ENCODE measurements around the gene PGRMC1. TPM values are rescaled to one million over a fixed set of nuclear protein-coding genes. Genes with fewer than 3 reads are reported as not detected.
"Not testable (repeated sequence)": the region's sequence is repeated elsewhere in the genome, so short reads cannot be mapped to it uniquely, and the experiment has no call there.

The PGRMC1 gene
- total RNA-seq, 1 donor from 2014 or later = 267 TPM

DNA sequence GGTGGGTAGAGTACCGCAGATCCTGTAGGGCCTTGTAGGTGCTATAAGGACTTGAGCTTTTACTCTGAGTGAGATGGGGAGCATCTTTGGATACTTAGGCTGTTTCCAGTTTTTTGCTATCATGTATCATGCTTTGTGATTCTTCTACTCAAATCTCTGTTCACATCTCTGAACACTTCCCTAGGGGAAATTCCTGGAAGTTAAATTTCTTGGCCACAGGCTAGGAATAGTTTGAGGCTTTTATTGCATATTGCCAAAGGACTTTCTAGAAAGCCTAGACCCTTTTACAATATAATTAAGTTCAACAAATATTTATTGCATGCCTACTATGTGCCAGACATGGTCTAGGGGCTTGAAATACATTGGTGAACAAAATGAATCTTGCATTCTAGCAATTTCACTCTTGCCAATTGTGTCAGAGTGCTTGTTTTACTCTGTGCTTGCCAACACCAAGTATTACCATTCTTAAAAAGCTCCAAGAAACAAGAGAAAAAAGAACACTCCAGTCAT is 4.1 kb upstream of the PGRMC1 start:
- ATAC-seq (no peak), DNase-seq (ENCODE audit: low spot score) (no peak)

GRCh38 chrX:119235051-119235511 is 1.0 kb upstream of the PGRMC1 start:
- DNase-seq (ENCODE audit: low spot score) (no peak), ATAC-seq (no peak)

DNA sequence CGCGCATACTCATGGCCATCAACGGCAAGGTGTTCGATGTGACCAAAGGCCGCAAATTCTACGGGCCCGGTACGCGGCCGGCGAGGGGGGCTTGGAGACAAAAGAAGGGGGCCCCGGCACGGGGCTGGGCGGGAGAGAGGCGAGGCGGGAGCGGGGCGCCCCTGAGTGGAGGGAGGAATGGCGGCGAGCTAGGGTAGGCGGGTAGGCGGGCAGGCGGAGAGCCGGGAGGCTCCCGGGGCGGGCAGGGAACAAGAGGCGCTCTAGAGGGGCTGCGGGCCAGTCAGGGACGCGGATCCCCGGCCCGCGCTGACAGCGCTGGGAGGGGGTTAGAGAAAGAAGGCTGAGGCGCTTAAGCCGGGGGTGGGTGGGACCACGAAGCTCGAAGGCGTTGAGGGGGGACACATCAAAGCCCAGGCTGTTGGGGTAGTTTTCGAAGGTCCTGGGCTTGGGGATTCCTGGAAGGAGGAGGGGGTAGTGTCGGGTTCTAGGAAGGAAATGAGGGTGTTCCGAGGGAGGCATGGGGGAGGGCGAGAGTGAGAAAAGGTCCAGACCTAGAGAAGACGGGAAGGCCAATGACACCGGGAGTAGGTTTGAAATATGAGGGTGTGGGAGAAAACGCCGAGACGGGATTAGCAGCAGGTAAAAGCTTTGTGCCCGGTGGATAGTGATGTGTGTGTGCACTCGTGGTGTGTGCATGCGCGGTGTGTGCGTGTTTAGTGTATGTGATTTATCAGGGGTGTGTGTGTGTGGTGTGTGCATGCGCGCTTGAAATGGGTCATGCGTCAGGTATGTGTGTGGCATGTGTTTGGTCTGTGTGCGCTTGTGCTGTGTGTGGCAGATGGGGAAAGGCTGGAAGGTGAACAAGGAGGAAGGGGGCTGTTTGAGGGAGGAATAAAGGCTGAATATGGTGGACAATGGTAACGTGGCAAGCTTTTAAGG is 807 bp downstream of the PGRMC1 start:
- DNase-seq (ENCODE audit: low spot score) (peak; percentile 49), ATAC-seq (peak; percentile 37)

DNA sequence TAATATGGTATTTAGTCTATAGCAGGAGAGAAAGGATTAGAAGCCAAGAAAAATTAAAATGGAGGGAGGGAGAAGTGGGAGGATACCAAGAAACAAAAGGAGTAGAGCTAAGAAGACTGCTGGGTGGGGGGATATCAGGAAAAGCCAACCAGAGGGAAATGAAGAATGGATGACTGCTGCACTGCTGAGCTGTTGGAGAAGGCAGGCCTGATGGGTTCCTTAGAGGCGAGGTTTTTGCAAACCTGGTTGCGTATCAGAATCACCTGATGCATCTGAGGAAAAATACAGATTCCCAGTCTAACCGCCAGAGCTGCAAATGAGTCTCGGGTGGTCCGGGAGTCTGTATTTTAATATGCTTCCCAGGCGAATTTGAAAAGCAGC is 1.5 kb downstream of the PGRMC1 start:
- no peak for ATAC-seq
- DNase-seq (ENCODE audit: low spot score) = no peak

DNA sequence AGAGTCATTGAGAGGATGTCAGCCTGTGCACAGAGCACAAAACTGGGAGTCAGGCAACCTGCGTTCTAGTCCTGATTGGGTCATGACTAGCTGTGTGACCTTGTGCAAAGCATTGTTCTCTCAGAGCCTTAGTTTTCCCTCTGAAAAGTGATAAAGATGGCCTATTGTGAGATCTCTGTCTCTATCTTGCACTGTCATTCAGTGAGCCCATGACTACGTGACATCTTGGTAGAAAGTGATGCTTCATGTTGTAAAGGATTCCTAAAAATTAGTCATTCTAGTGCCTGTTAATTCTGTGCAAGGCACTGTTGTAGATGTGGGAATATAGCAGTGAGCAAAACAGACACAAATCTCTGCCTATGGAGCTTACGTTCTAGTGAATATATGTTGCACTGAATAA is 2.5 kb downstream of the PGRMC1 start:
- DNase-seq (ENCODE audit: low spot score) (no peak), ATAC-seq (no peak)

DNA sequence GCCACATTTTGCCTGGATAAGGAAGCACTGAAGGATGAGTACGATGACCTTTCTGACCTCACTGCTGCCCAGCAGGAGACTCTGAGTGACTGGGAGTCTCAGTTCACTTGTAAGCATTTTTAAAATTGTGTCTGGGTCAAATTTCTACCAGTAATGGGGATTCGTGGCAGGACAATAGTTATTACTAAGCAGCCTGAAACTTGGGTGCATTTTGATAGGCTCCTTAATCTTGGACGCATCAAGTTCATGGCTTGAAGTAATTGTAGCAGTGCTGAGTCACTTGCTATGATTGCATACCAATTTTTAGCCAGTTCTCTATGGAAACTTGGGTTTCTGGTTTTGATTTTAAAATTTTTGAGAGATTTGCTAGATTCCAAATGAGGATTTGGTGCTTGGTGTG is 4.3 kb downstream of the PGRMC1 start:
- DNase-seq (ENCODE audit: low spot score) (no peak), ATAC-seq (no peak)

GRCh38 chrX:119247702-119248101 is 11.6 kb downstream of the PGRMC1 start:
- no peak for ATAC-seq
- DNase-seq (ENCODE audit: low spot score) = no peak

DNA sequence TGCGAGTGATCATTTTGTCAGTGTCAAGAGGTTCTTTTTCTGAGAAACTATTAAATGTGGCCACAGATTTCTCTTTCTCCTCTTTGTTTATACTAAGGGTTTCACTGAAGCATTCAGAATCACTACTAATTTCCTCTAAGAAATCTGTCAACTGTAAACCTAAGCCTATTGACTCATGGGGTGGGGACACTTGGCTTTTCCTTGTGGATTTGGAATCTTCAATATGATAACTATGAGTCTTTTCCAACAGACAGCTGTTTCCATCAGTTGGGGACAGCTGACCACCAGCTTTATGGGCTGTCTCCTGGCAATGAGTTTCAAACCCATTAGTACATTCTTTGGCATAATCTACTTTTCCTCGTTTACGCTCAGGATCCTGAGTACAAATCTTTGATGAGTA is 13.8 kb downstream of the PGRMC1 start:
- DNase-seq (ENCODE audit: low spot score) (no peak), ATAC-seq (no peak)

- DNase-seq (ENCODE audit: low spot score) (no peak), ATAC-seq (no peak)
These were observed 15.3 kb downstream of the PGRMC1 start for GRCh38 chrX:119251386-119251785.

GRCh38 chrX:119252716-119253115 is 16.6 kb downstream of the PGRMC1 start:
- no peak for ATAC-seq

DNA sequence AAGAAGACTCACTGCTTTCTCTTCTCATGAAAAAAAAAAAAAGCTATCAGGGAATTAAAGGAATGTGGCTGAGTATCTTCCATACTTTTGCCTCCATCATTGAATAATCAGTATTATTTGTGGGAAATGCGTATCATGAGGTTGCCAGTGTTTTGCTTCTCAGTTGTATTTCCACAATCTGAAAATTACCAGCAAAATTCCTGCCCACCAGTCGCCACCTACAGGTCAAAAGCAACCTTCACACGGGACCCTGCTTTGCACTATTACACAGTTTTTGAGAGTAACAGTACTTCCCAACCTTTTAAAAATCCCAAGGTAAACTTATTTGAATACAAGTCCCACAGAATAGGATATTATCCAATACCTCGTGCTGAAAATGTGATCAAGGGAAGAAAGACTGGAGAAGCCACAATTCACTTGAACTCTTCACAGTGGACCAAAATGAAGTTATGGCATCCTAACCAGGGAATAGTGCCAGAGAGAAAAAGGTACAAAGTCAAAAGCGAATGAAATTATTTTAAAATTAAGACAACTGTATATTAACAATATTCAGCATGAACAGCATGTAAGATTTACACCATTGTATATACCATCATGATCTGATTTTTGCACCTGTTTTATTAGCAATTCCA is 30.4 kb downstream of the PGRMC1 start:
- DNase-seq (ENCODE audit: low spot score) (no peak), ATAC-seq (peak; percentile 81)

More at GRCh38 chrX:119252716-119253115, 16.6 kb downstream of the PGRMC1 start:
- no peak for DNase-seq (ENCODE audit: low spot score)

GRCh38 chrX:119267115-119267514 is 31.0 kb downstream of the PGRMC1 start:
- ATAC-seq; DNase-seq (ENCODE audit: low spot score): not testable (repeated sequence)

GRCh38 chrX:119272882-119273419 is 36.9 kb downstream of the PGRMC1 start:
- DNase-seq (ENCODE audit: low spot score) (no peak), ATAC-seq (no peak)

- DNase-seq (ENCODE audit: low spot score) = no peak
- peak; percentile 44 for ATAC-seq
These were observed 37.5 kb downstream of the PGRMC1 start for GRCh38 chrX:119273420-119274192.

DNA sequence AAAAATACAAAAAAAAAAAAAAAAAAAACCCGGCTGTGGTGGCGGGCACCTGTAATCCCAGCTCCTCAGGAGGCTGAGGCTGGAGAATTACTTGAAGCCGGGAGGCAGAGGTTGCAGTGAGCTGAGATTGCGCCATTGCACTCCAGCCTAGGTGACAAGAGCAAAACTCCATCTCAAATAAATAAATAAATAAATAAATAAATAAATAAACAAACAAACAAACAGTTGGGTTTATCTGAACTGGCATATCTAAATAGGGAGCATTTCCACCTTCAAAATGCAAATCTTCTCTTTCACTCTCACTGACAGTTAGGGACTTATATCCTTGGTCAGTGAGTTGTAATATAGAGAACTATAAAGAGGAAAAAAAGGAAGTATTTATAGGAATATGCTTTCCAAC is 46.3 kb downstream of the PGRMC1 start:
- ATAC-seq; DNase-seq (ENCODE audit: low spot score): not testable (repeated sequence)

- ATAC-seq = no peak
- no peak for DNase-seq (ENCODE audit: low spot score)
These were observed 52.9 kb downstream of the PGRMC1 start for GRCh38 chrX:119288890-119289393.

- no peak for DNase-seq (ENCODE audit: low spot score)
- ATAC-seq = no peak
These were observed 54.4 kb downstream of the PGRMC1 start for GRCh38 chrX:119290476-119290875.

DNA sequence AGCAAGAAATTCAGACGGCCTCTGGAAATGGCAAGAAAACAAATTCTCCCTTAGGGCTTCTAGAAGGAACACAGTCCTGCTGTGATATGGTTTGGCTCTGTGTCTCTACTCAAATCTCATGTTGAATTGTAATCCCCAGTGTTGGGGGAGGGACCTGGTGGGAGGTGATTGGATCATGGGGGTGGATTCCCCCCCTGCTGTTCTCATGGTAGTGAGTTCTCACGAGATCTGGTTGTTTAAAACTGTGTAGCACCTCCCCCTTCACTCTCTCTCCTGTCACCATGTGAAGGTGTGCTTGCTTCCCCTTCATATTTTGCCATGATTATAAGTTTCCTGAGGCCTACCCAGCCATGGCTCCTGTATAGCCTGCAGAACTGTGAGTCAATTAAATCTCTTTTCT is 55.2 kb downstream of the PGRMC1 start:
- DNase-seq (ENCODE audit: low spot score); ATAC-seq: not testable (repeated sequence)

DNA sequence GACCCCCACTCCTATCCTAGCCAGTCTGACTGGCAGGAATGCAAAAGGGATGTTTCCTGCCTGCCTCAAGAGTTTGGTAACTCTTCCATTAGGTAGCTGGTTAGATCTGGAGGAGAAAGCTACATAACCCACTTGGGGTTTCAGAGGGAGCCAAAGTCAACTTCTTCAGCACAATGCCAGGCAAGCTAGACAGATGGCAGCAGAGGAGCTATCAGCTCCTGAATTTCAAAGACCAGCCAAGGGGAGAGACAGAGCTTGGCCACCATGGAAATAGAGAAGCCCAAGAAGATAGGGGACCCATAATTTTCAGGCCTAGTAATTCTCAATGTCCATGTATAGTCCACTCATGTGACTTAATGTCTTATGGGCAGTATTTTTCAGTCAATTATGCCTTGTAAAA is 56.4 kb downstream of the PGRMC1 start:
- DNase-seq (ENCODE audit: low spot score) = no peak
- peak; percentile 43 for ATAC-seq
